ENCODE data around the gene ST3GAL4.

DNA sequence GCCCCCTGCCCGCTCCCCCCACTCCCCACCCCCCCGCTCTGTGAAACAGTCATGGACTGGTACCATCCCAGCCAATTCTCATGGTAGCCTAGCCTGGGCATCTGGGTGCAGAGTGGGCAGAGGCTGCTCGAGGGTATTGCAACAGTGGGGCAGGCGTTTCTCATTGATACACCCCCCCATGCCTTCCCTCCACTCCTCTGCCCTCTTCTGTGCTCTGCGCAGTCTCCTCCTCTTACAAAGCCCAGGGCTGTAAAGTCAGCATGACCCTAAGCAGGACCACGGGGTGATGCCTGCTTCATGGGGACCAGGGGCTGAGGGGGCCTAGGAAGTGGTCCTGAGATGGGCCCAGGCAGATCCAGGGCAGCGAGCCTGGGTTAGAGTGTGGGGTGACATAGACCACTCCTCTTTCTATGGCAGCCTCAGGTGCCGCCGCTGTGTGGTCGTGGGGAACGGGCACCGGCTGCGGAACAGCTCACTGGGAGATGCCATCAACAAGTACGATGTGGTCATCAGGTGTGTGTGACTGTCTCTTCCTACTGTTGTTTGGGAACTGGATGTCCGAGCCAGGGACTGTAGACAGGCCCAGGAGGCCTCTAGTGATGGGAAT lies 52.3 kb downstream of the ST3GAL4 start:
- no peak for TF ChIP-seq EZH2phosphoT487 (IDR thresholded peaks at IDR 0.05; ENCODE audit: insufficient read depth, low read depth)
- TF ChIP-seq EZH2 (IDR thresholded peaks at IDR 0.05; ENCODE audit: insufficient read depth, poor library complexity, severe bottlenecking), result no peak

Data from GM23248 (cell line).